NK-92 (cell line): ENCODE measurements around the gene DACH1.

Source experiments
- DNase-seq: peaks from one replicate; lab custom pipeline; 2025; ENCODE audit not compliant: unreplicated experiment; lab: John Stamatoyannopoulos, UW

The DACH1 gene

DNA sequence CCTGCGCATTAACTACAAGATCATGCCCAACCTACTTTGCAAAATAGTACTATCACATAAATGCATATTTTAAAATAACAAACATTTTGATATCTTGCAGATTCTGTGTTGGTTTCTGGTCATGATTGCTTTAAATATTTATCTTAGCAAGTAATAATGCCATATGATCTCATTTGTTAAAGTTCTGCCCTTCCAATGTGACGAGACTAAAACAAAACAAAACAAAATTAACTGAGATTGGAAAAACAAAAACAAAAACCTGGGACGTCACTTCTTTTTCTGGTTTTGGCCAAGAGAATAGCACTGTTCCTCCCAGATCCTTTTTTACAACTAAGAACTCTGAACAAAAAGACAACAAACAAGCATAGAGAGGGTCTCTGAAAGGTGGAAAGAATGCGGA lies 436.3 kb downstream of the DACH1 start:
- no peak for DNase-seq

DNA sequence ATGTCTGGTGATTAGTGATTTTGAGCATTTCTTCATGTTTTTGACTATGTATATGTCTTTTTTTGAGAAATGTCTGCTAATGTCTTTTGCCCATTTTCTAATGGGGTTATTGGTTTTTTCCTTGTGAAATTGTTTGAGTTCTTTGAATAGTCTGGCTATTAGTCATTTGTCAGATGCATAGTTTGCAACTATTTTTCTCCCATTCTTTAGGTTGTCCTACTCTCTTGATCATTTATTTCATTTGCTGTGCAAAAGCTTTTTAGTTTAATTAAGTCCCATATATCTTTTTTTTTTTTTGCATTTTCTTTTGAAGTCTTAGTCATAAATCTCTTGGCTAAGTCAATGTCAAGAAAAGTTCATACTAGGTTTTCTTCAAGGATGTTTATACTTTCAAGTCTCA lies 449.8 kb downstream of the DACH1 start:
- DNase-seq = no peak

DNA sequence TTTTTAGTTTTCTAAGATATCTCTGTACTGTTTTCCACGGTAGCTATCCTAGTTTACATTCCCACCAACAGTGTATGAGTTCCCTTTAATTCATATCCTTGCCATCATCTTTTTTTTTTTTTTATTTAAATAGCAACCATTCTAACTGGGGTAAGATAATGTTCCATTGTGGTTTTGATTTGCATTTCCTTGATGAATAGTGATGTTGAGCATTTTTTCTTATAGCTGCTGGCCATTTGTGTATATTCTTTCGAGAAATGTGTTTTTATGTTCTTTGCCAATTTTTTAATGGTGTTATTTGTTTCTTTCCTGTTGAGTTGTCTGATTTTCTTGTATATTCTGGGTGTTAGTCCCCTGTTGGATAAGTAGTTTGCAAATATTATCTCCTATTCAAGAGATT lies 454.8 kb downstream of the DACH1 start:
- no peak for DNase-seq

DNA sequence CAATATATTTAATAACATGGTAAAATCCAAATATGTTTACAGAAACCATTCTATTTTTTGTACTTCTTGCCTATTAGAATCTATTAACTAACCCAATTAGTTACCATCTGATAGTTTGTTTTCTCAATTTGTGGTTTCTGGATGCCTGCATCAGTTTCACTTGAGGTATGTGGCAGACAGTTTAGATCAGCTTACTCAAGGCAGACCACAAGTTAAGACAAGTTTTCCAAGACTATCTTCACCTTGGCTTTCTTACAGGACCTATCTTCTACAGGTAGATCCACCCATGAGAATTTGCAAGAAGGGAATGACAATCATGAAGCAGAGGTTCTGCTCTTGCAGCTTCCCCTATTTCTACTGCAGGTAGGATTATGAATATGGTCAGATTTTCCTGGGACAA lies 458.6 kb downstream of the DACH1 start:
- no peak for DNase-seq

DNA sequence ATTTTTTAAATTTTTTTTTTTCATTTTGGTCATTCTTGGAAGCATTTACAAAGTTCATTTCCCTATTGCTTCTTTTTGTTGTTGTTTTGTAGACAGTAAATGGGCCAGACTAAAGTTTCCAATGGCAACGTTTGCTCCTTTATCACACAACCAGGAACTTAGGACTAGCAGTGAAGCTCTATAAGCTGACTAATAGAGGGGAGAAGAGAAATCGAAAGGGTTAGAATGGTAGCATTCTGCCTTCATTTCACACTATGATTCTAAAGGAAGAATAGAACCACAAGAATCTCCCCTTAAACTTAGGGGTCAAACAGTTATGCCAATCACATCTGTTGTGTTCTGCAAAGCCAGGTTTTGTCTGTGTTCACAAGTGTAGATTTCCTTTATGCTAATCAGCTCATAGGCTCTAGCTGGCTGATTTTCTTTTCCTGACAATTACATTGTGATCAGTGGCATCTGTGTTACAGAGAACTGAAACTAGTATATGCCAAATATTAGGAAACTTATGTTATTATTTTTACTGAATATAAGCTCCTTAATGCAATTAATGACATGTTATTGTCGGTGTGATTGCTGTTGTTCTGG lies 467.3 kb downstream of the DACH1 start:
- DNase-seq = no peak

DNA sequence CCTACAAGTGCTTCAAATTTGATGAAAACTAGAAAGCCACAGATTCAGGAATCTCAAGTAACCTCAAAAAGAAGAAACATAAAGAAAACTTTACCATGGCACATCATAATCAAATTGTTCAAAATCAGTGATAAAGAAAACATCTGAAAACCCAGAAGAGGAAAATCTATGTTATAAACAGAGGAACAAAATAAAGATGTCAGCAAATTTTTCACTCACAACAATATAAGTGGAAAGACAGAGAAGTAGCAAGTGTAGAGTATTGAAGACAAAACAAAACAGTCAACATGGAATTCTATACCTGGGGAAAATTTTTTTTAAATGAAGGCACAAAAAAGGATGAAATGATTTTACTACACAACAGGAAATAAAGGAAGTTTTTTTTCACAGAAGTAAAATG lies 470.9 kb downstream of the DACH1 start:
- no peak for DNase-seq

DNA sequence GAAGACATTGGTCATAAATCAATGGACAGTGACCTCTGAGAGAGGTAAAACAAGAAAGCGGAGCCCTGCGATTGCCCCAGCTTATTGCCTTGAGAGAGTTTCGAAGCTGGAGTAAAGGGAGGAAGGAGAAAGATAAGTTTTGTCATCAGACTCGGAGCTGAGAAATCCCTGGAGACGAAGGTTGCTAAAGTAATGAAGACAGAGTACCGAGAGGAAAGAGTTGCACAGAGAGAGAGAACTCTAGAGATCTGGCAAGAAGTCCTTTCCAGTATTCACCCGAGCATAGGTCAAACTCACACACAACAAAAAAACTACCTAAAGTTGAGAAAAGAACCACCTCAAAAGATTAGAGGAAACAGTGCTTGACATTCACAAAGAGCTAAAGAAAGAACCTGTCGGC lies 472.0 kb downstream of the DACH1 start:
- no peak for DNase-seq

DNA sequence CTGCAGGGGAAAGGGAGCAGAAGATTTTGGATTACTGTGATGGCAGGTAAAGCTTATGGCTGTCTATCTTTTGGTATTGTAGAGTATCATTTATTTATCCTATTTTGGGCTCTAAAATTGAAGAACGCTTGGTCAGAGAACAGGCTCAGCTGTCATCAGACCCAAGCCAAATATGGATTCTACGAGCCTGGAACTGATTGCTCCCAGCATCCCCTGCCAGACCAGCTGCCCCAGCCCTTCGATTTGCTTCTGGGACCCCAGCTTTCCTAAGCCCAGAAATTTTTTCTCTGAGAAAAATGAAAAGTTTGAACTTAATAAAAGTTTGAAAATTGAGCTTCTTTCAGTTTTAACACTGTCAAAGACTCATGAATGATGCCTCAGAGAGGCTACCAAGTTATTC lies 472.8 kb downstream of the DACH1 start:
- DNase-seq = no peak
